ENCODE measurements around the gene DDHD1. TPM values are rescaled to one million over a fixed set of nuclear protein-coding genes. Genes with fewer than 3 reads are reported as not detected.

The DDHD1 gene
- polyA plus RNA-seq, 2 of the 4 experiments (the other 2 are of a cell fraction) = 6.2 to 12.3 TPM

DNA sequence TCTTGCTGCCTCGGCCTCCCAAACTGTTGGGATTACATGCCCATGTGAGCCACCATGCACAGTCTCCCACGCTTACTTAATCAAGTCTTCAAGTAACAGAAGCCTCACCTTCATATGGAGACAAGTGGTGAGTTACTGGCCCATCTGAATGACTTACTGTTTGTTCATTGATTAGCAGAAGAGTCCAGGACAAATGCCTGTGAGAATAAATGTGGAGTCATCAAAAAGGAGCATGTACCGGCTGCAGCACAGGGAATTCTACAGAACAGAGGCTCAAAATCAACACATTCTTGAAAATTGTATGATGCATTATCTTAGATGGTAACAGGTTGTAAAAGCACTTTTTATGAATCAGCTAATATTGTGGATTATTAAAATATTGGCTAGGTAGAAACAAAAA lies 129.8 kb downstream of the DDHD1 start:
- ATAC-seq (no peak), FAIRE-seq (no peak), DNase-seq (ENCODE audit: low read depth in 1 of 2, low spot score in 1 of 2) (no peak)
- TF ChIP-seq ELK1 (IDR thresholded peaks at IDR 0.05; ENCODE audit: low read depth, low read length) (no peak), MAFK (IDR thresholded peaks at IDR 0.05; ENCODE audit: partially characterized antibody) (peak; percentile 85), REST (IDR thresholded peaks at IDR 0.05) (no peak)
- TF ChIP-seq, protein P1, sequence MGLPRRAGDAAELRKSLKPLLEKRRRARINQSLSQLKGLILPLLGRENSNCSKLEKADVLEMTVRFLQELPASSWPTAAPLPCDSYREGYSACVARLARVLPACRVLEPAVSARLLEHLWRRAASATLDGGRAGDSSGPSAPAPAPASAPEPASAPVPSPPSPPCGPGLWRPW (IDR thresholded peaks at IDR 0.05) = no peak
- CTCF ChIA-PET = interaction anchor here (1.3 kb wide), 1 partner anchor 29 kb away, joined by 3 read pairs; no protein-coding TSS in a partner anchor
- H3K27ac ChIP-seq = no peak overlapping the region
- POLR2A ChIA-PET = no interaction called here
- H3K4me2 ChIP-seq = no peak overlapping the region
- no peaks in the 10 kb centered on the region for H3K4me1 ChIP-seq
- H3K9me3 ChIP-seq = no peaks in the 10 kb centered on the region
- WGBS (ENCODE audit: missing lambda C conversion rate) = 82% methylated on average over 3 of the region's 3 CpGs
- H3K4me3 ChIP-seq = no peak overlapping the region

DNA sequence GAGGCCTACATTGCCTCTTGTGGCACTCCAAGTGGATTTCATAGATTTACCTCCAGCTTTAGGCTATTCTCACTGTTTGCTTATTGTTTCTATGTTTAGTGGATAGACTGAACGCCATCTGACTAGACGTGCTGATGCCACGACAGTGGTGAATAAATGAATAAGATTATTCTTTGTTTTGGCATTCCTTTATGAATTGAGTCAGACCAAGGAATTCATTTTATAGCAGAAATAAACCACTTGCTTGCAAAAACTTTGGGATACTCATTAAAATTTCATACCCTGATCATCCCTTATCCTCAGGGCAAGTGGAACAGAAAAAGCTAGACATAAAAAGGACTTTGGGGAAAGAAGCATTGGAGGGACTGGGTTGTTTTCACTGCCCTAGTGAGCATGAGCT lies 130.5 kb downstream of the DDHD1 start:
- no peak for FAIRE-seq
- ATAC-seq = no peak

DNA sequence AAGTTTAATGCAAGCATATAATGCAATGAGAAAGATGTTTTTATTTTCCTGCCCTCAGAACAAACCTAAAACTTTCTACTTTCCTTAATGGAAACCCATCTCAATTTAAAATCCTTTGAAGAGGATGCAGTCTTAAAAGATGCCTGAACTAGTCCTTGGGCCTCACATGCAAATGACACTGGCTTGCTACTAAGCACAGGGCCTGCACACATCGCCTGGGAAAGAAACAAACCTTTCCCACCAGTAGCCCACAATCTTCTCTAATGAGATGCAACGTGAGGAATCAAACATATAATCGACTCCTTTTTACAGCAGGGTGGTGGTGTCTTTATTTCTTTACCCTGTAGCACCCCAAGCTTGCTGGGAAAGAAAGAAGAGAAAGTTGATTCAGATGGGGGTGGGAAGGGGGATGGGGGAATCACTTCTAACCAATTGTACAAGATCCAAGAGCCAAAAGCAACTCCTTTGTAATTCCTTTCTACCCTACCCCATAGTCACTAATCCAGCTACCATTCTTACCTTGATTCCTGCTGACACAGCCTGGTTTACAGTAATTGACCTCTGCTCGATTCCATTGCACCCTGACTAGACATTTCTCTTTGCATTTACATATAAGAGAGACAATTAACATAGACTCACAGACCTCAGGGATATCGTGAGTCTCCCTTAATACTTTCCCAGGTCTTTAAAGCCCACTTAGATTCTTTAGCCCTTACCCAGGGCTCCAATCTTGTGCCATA lies 132.8 kb downstream of the DDHD1 start:
- FAIRE-seq = no peak
- ATAC-seq = no peak
- WGBS (ENCODE audit: missing lambda C conversion rate) = 45% methylated on average over 5 of the region's 5 CpGs
- ChIA-PET CTCF (interaction anchor here (0.9 kb wide), 1 partner anchor 9 kb away, joined by 3 read pairs; no protein-coding TSS in a partner anchor), POLR2A (no interaction called here)
- no peak for TF ChIP-seq TFCP2L1 (CRISPR knock-in tag; IDR thresholded peaks at IDR 0.05)
- H3K9me3 ChIP-seq = no peaks in the 10 kb centered on the region
- no peak overlapping the region for H3K4me3 ChIP-seq
- H3K4me1 ChIP-seq = no peaks in the 10 kb centered on the region
- no peak overlapping the region for H3K27ac ChIP-seq
- no peak for DNase-seq (ENCODE audit: low read depth in 1 of 2, low spot score in 1 of 2)
- H3K4me2 ChIP-seq = no peak overlapping the region

More for the DNA sequence above, 130.5 kb downstream of the DDHD1 start:
- no peak overlapping the region for H3K4me2 ChIP-seq
- H3K4me3 ChIP-seq = no peak overlapping the region
- no peak overlapping the region for H3K27ac ChIP-seq
- ChIA-PET POLR2A (no interaction called here), CTCF (interaction anchor here (0.6 to 1.3 kb wide), 2 partner anchors 29 to 68 kb away, joined by 3 read pairs; no protein-coding TSS in a partner anchor)
- DNase-seq (ENCODE audit: low read depth in 1 of 2, low spot score in 1 of 2) = no peak
- no peaks in the 10 kb centered on the region for H3K4me1 ChIP-seq
- WGBS (ENCODE audit: missing lambda C conversion rate) = 63% methylated on average over 3 of the region's 3 CpGs
- TF ChIP-seq ZFP36 (IDR thresholded peaks at IDR 0.05; ENCODE audit: borderline replicate concordance, partially characterized antibody) (no peak), JUN (IDR thresholded peaks at IDR 0.05) (no peak), FOSL2 (IDR thresholded peaks at IDR 0.05) (no peak), FOSL2 (CRISPR knock-in tag; IDR thresholded peaks at IDR 0.05) (no peak), CEBPB (IDR thresholded peaks at IDR 0.05) (no peak)
- TF ChIP-seq, protein P2, sequence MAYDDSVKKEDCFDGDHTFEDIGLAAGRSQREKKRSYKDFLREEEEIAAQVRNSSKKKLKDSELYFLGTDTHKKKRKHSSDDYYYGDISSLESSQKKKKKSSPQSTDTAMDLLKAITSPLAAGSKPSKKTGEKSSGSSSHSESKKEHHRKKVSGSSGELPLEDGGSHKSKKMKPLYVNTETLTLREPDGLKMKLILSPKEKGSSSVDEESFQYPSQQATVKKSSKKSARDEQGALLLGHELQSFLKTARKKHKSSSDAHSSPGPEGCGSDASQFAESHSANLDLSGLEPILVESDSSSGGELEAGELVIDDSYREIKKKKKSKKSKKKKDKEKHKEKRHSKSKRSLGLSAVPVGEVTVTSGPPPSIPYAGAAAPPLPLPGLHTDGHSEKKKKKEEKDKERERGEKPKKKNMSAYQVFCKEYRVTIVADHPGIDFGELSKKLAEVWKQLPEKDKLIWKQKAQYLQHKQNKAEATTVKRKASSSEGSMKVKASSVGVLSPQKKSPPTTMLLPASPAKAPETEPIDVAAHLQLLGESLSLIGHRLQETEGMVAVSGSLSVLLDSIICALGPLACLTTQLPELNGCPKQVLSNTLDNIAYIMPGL (CRISPR knock-in tag; IDR thresholded peaks at IDR 0.05; ENCODE audit: borderline replicate concordance) = no peak
- TF ChIP-seq, protein P3, sequence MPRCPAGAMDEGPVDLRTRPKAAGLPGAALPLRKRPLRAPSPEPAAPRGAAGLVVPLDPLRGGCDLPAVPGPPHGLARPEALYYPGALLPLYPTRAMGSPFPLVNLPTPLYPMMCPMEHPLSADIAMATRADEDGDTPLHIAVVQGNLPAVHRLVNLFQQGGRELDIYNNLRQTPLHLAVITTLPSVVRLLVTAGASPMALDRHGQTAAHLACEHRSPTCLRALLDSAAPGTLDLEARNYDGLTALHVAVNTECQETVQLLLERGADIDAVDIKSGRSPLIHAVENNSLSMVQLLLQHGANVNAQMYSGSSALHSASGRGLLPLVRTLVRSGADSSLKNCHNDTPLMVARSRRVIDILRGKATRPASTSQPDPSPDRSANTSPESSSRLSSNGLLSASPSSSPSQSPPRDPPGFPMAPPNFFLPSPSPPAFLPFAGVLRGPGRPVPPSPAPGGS (IDR thresholded peaks at IDR 0.05) = no peak
- no peaks in the 10 kb centered on the region for H3K9me3 ChIP-seq

Measured in A549 (cell line).